ENCODE results near the gene PAX2. TPM values are rescaled to one million over a fixed set of nuclear protein-coding genes. Genes with fewer than 3 reads are reported as not detected.

Gene PAX2
- total and polyA plus RNA-seq, 2 donors = 0.09 to 0.43 TPM

DNA sequence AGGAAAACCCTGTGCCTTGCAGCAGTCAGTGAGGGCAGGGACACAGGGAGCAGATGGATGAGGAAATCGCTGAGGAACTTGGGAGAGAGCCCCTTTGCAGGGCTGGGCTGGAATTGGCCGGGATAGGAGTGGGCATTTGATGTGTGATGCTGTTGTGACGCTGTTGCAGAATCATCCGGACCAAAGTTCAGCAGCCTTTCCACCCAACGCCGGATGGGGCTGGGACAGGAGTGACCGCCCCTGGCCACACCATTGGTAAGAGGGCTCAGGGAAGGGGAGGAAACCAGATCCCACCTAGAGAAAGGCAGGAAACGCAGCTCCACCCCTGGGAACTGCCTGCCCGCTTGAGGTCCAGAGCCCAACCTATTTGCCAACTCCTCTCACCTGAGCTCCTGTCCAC lies 33.9 kb downstream of the PAX2 start:
- Histone ChIP-seq H3K36me3 (ENCODE audit: control insufficient read depth in 2 of 2, insufficient read depth in 2 of 2, low read length in 1 of 2) (no peaks in the 10 kb centered on the region), H3K4me1 (ENCODE audit: control insufficient read depth in 2 of 2, insufficient read depth in 2 of 2, low read length in 2 of 2) (no peaks in the 10 kb centered on the region), H3K9me3 (ENCODE audit: control insufficient read depth in 2 of 2, insufficient read depth in 1 of 2, low read length in 1 of 2) (no peaks in the 10 kb centered on the region), H3K27ac (ENCODE audit: low read depth in 1 of 2, low read length in 1 of 2) (no peak overlapping the region), H3K4me3 (ENCODE audit: low read length in 2 of 2) (no peak overlapping the region), H3K27me3 (ENCODE audit: control insufficient read depth in 2 of 2, insufficient read depth in 1 of 2, low read length in 1 of 2) (peaks cover 4 to 61% of the 10 kb centered on the region in 2 donors)
- WGBS = 87% methylated on average over 9 of the region's 9 CpGs
- no peak for DNase-seq (ENCODE audit: low read depth in 6 of 9, low spot score in 9 of 9)

DNA sequence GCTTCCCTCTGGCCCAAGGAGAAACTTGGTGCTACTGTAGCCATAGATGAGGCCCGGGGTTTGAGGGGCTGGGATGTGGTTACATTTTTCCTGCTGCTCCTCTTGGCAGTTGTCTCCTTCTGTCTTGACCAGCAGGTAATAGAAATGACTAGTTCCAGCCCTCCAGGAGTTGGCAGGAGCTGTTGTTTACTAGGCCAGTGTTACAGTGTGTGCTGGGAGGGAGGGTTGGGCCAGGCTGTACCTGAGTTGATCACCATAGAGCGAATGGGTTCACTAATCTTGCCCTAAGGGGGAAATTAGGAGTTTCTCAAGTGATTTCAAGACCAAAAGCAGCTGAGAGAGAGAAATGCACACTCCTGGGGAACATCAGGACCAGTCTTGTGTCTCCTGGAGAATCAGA lies 34.9 kb downstream of the PAX2 start:
- H3K27me3 ChIP-seq (ENCODE audit: control insufficient read depth in 2 of 2, insufficient read depth in 1 of 2, low read length in 1 of 2) = peaks cover 4 to 57% of the 10 kb centered on the region in 2 donors

DNA sequence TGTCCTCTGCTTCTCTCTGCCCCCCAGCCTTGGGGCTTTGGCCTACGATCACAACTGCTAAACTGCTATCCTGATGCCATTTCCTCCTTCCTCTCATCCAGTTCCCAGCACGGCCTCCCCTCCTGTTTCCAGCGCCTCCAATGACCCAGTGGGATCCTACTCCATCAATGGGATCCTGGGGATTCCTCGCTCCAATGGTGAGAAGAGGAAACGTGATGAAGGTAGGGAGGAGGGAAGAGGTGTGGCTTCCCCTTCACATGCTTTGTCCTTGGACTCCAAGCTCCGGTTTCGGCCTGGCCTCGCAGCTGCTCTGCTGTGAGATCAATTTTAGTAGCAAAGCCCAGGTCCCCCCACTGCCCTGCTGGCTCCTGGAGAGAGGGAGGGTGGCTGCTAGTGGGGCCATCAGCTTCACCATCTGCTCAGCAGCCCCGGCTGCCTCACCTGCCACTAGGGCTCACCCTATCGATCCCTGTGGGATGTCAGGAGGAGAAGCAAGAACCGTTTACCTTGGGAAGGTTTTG lies 35.8 kb downstream of the PAX2 start:
- no peaks in the 10 kb centered on the region for H3K9me3 ChIP-seq (ENCODE audit: control insufficient read depth in 2 of 2, insufficient read depth in 1 of 2, low read length in 1 of 2)
- H3K27me3 ChIP-seq (ENCODE audit: control insufficient read depth in 2 of 2, insufficient read depth in 1 of 2, low read length in 1 of 2) = peaks cover 0 to 55% of the 10 kb centered on the region in 2 donors
- no peaks in the 10 kb centered on the region for H3K36me3 ChIP-seq (ENCODE audit: control insufficient read depth in 2 of 2, insufficient read depth in 2 of 2, low read length in 1 of 2)
- no peak overlapping the region for H3K27ac ChIP-seq (ENCODE audit: low read depth in 1 of 2, low read length in 1 of 2)
- 76% methylated on average over 11 of the region's 11 CpGs for WGBS
- DNase-seq (ENCODE audit: low read depth in 6 of 9, low spot score in 9 of 9) = no peak
- H3K4me3 ChIP-seq (ENCODE audit: low read length in 2 of 2) = no peak overlapping the region
- H3K4me1 ChIP-seq (ENCODE audit: control insufficient read depth in 2 of 2, insufficient read depth in 2 of 2, low read length in 2 of 2) = no peaks in the 10 kb centered on the region

More for the DNA sequence above, 34.9 kb downstream of the PAX2 start:
- 89% methylated on average over 2 of the region's 2 CpGs for WGBS
- no peak for DNase-seq (ENCODE audit: low read depth in 6 of 9, low spot score in 9 of 9)
- Histone ChIP-seq H3K4me3 (ENCODE audit: low read length in 2 of 2) (no peak overlapping the region), H3K4me1 (ENCODE audit: control insufficient read depth in 2 of 2, insufficient read depth in 2 of 2, low read length in 2 of 2) (no peaks in the 10 kb centered on the region), H3K9me3 (ENCODE audit: control insufficient read depth in 2 of 2, insufficient read depth in 1 of 2, low read length in 1 of 2) (no peaks in the 10 kb centered on the region), H3K36me3 (ENCODE audit: control insufficient read depth in 2 of 2, insufficient read depth in 2 of 2, low read length in 1 of 2) (no peaks in the 10 kb centered on the region), H3K27ac (ENCODE audit: low read depth in 1 of 2, low read length in 1 of 2) (no peak overlapping the region)

- Histone ChIP-seq H3K9me3 (ENCODE audit: control insufficient read depth in 2 of 2, insufficient read depth in 1 of 2, low read length in 1 of 2) (no peaks in the 10 kb centered on the region), H3K4me3 (ENCODE audit: low read length in 2 of 2) (no peak overlapping the region), H3K27ac (ENCODE audit: low read depth in 1 of 2, low read length in 1 of 2) (no peak overlapping the region), H3K36me3 (ENCODE audit: control insufficient read depth in 2 of 2, insufficient read depth in 2 of 2, low read length in 1 of 2) (no peaks in the 10 kb centered on the region), H3K27me3 (ENCODE audit: control insufficient read depth in 2 of 2, insufficient read depth in 1 of 2, low read length in 1 of 2) (peaks cover 0 to 64% of the 10 kb centered on the region in 2 donors), H3K4me1 (ENCODE audit: control insufficient read depth in 2 of 2, insufficient read depth in 2 of 2, low read length in 2 of 2) (no peaks in the 10 kb centered on the region)
- WGBS = 86% methylated on average over 13 of the region's 13 CpGs
- DNase-seq (ENCODE audit: low read depth in 6 of 9, low spot score in 9 of 9) = no peak
Measured at GRCh38 chr10:100782461-100783244, 37.3 kb downstream of the PAX2 start.

- no peaks in the 10 kb centered on the region for H3K4me1 ChIP-seq (ENCODE audit: control insufficient read depth in 2 of 2, insufficient read depth in 2 of 2, low read length in 2 of 2)
- WGBS = 92% methylated on average over 3 of the region's 3 CpGs
- DNase-seq (ENCODE audit: low read depth in 6 of 9, low spot score in 9 of 9) = no peak
- H3K27me3 ChIP-seq (ENCODE audit: control insufficient read depth in 2 of 2, insufficient read depth in 1 of 2, low read length in 1 of 2) = peaks cover 0 to 67% of the 10 kb centered on the region in 2 donors
- no peak overlapping the region for H3K27ac ChIP-seq (ENCODE audit: low read depth in 1 of 2, low read length in 1 of 2)
- H3K36me3 ChIP-seq (ENCODE audit: control insufficient read depth in 2 of 2, insufficient read depth in 2 of 2, low read length in 1 of 2) = no peaks in the 10 kb centered on the region
- H3K9me3 ChIP-seq (ENCODE audit: control insufficient read depth in 2 of 2, insufficient read depth in 1 of 2, low read length in 1 of 2) = no peaks in the 10 kb centered on the region
- H3K4me3 ChIP-seq (ENCODE audit: low read length in 2 of 2) = no peak overlapping the region
Measured at GRCh38 chr10:100784126-100784525, 38.7 kb downstream of the PAX2 start.

GRCh38 chr10:100786591-100786990 lies 41.2 kb downstream of the PAX2 start:
- Histone ChIP-seq H3K27ac (ENCODE audit: low read depth in 1 of 2, low read length in 1 of 2) (no peak overlapping the region), H3K9me3 (ENCODE audit: control insufficient read depth in 2 of 2, insufficient read depth in 1 of 2, low read length in 1 of 2) (no peaks in the 10 kb centered on the region), H3K36me3 (ENCODE audit: control insufficient read depth in 2 of 2, insufficient read depth in 2 of 2, low read length in 1 of 2) (no peaks in the 10 kb centered on the region), H3K4me1 (ENCODE audit: control insufficient read depth in 2 of 2, insufficient read depth in 2 of 2, low read length in 2 of 2) (no peaks in the 10 kb centered on the region), H3K27me3 (ENCODE audit: control insufficient read depth in 2 of 2, insufficient read depth in 1 of 2, low read length in 1 of 2) (peaks cover 0 to 70% of the 10 kb centered on the region in 2 donors), H3K4me3 (ENCODE audit: low read length in 2 of 2) (no peak overlapping the region)
- no peak for DNase-seq (ENCODE audit: low read depth in 6 of 9, low spot score in 9 of 9)
- WGBS = 95% methylated on average over 6 of the region's 6 CpGs

GRCh38 chr10:100788002-100788903 lies 42.9 kb downstream of the PAX2 start:
- 53% methylated on average over 18 of the region's 18 CpGs for WGBS
- H3K27me3 ChIP-seq (ENCODE audit: control insufficient read depth in 2 of 2, insufficient read depth in 1 of 2, low read length in 1 of 2) = peaks cover 2 to 67% of the 10 kb centered on the region in 2 donors
- DNase-seq (ENCODE audit: low read depth in 6 of 9, low spot score in 9 of 9) = no peak

GRCh38 chr10:100790761-100791208 lies 45.4 kb downstream of the PAX2 start:
- Histone ChIP-seq H3K4me3 (ENCODE audit: low read length in 2 of 2) (no peak overlapping the region), H3K27ac (ENCODE audit: low read depth in 1 of 2, low read length in 1 of 2) (no peak overlapping the region), H3K36me3 (ENCODE audit: control insufficient read depth in 2 of 2, insufficient read depth in 2 of 2, low read length in 1 of 2) (no peaks in the 10 kb centered on the region), H3K27me3 (ENCODE audit: control insufficient read depth in 2 of 2, insufficient read depth in 1 of 2, low read length in 1 of 2) (peaks cover 2 to 72% of the 10 kb centered on the region in 2 donors), H3K9me3 (ENCODE audit: control insufficient read depth in 2 of 2, insufficient read depth in 1 of 2, low read length in 1 of 2) (no peaks in the 10 kb centered on the region), H3K4me1 (ENCODE audit: control insufficient read depth in 2 of 2, insufficient read depth in 2 of 2, low read length in 2 of 2) (no peaks in the 10 kb centered on the region)
- no peak for DNase-seq (ENCODE audit: low read depth in 6 of 9, low spot score in 9 of 9)
- 79% methylated on average over 7 of the region's 7 CpGs for WGBS

More at GRCh38 chr10:100788002-100788903, 42.9 kb downstream of the PAX2 start:
- H3K27ac ChIP-seq (ENCODE audit: low read depth in 1 of 2, low read length in 1 of 2) = no peak overlapping the region
- H3K4me1 ChIP-seq (ENCODE audit: control insufficient read depth in 2 of 2, insufficient read depth in 2 of 2, low read length in 2 of 2) = no peaks in the 10 kb centered on the region
- H3K9me3 ChIP-seq (ENCODE audit: control insufficient read depth in 2 of 2, insufficient read depth in 1 of 2, low read length in 1 of 2) = no peaks in the 10 kb centered on the region
- H3K36me3 ChIP-seq (ENCODE audit: control insufficient read depth in 2 of 2, insufficient read depth in 2 of 2, low read length in 1 of 2) = no peaks in the 10 kb centered on the region
- H3K4me3 ChIP-seq (ENCODE audit: low read length in 2 of 2) = no peak overlapping the region
